Activated CD8-positive, alpha-beta memory T cell treated with anti-CD3 and anti-CD28 coated beads for 1 hour (primary cell): ENCODE results near the gene ZDHHC16.

Experiments
- DNase-seq, 2 donors: peaks; one replicate each; pipeline ENCODE4 v3.0.0-alpha.2; 2020; ENCODE audit warnings: low read depth in 1 of 2; ENCODE audit errors: extremely low read depth in 1 of 2

The ZDHHC16 gene

DNA sequence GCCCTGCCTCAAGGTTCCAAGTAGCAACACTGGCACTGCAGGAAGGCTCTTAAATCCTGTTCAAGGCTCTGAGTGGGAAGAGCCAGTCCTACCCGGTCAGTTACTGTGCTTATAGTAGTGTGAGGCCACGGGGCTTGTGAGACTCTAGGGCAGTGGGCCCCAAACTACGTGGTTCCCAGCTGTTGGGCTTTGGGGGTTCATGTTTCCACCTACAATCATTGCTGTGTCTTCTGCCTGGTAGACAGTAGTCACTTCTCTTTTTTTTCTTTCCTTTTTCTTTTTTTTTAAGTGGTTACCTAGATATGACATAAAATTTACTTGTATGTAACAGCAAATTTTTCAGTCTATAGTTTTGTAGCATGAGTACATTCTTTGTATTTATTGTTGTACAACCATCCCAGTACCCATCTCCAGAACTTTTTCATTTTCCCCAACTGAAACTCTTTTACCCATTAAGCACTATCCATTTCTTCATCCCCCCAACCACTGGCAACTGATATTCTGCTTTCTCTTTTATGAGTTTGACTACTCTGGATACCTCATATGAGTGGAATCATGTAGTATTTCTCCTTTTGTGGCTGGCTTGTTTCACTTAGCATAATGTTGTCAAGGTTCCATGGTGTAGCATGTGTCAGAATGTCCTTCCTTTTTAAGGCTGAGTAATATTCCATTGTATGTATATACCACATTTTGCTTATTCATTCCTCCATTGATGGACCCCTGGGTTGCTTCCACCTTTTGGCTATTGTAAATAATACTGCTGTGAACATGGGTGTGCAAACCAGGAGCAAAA, 60.4 kb downstream of the ZDHHC16 start:
- DNase-seq = no peak
